ENCODE results near the gene KMT5B. TPM values are rescaled to one million over a fixed set of nuclear protein-coding genes. Genes with fewer than 3 reads are reported as not detected.

KMT5B gene
- total and polyA plus RNA-seq, 2 of the 13 experiments (the other 11 are each of a cell fraction or from before 2014, with no cell fraction given) = 17.6 to 23.7 TPM

- TF ChIP-seq ZNF724P (CRISPR knock-in tag; IDR thresholded peaks at IDR 0.05; ENCODE audit: borderline replicate concordance) (0 out of 2 replicates have a peak, but pooled peaks have one; percentile 19), MAZ (IDR thresholded peaks at IDR 0.05; ENCODE audit: borderline replicate concordance, low read depth, low read length) (peak; percentile 91; the same call in 1 of the 2 replicates), MAZ (CRISPR knock-in tag; IDR thresholded peaks at IDR 0.05; ENCODE audit: low read depth) (no peak), SP1 (IDR thresholded peaks at IDR 0.05) (no peak), SP1 (CRISPR knock-in tag; IDR thresholded peaks at IDR 0.05) (peak; percentile 66), ZMYM3 (CRISPR knock-in tag; IDR thresholded peaks at IDR 0.05) (peak; percentile 98), MEF2D (CRISPR knock-in tag; IDR thresholded peaks at IDR 0.05) (0 out of 2 replicates have a peak, but pooled peaks have one; percentile 34), CEBPG (CRISPR knock-in tag; IDR thresholded peaks at IDR 0.05) (peak; percentile 1; the same call in 1 of the 2 replicates), ZNF414 (CRISPR knock-in tag; IDR thresholded peaks at IDR 0.05) (no peak), REXO4 (CRISPR knock-in tag; IDR thresholded peaks at IDR 0.05; ENCODE audit: borderline replicate concordance) (no peak), ADNP (CRISPR knock-in tag; IDR thresholded peaks at IDR 0.05) (peak; percentile 96), FOXP1 (IDR thresholded peaks at IDR 0.05) (no peak), FOXP1 (CRISPR knock-in tag; IDR thresholded peaks at IDR 0.05) (0 out of 2 replicates have a peak, but pooled peaks have one; percentile 5), CC2D1A (CRISPR knock-in tag; IDR thresholded peaks at IDR 0.05) (0 out of 2 replicates have a peak, but pooled peaks have one; percentile 72), PRDM15 (CRISPR knock-in tag; IDR thresholded peaks at IDR 0.05) (0 out of 2 replicates have a peak, but pooled peaks have one; percentile 38), KDM4B (CRISPR knock-in tag; IDR thresholded peaks at IDR 0.05) (0 out of 2 replicates have a peak, but pooled peaks have one; percentile 9), ZFY (CRISPR knock-in tag; IDR thresholded peaks at IDR 0.05) (0 out of 2 replicates have a peak, but pooled peaks have one; percentile 20), ZBTB7B (CRISPR knock-in tag; IDR thresholded peaks at IDR 0.05) (peak; percentile 57; the same call in 1 of the 2 replicates), POGZ (CRISPR knock-in tag; IDR thresholded peaks at IDR 0.05) (peak; percentile 26; the same call in 1 of the 2 replicates), RCOR2 (CRISPR knock-in tag; IDR thresholded peaks at IDR 0.05) (peak; percentile 90; the same call in 1 of the 2 replicates), KDM5B (CRISPR knock-in tag; IDR thresholded peaks at IDR 0.05; ENCODE audit: borderline replicate concordance) (peak; percentile 29; the same call in 1 of the 2 replicates), SMARCE1 (IDR thresholded peaks at IDR 0.05; ENCODE audit: borderline replicate concordance) (no peak), KLF11 (CRISPR knock-in tag; IDR thresholded peaks at IDR 0.05) (no peak), ZNF281 (CRISPR knock-in tag; IDR thresholded peaks at IDR 0.05; ENCODE audit: borderline replicate concordance) (peak; percentile 91)
These were observed 85.1 kb downstream of the KMT5B start (continued) for GRCh38 chr11:68127714-68128681.

Measured in HepG2 (cell line).